Sigmoid colon (tissue), 7 donors: Measurements from ENCODE around the gene ABI3BP. TPM values are rescaled to one million over a fixed set of nuclear protein-coding genes. Genes with fewer than 3 reads are reported as not detected.

Experiments
- DNase-seq: peaks from one replicate; pipeline ENCODE4 v3.0.0-alpha.2; 2019
- H3K27ac ChIP-seq, 4 donors: fragments of 200-600 bp; sonication (generic); one replicate each; pipeline ENCODE4 v1.5.1; 2016 to 2019; ENCODE audit warnings: mild to moderate bottlenecking in 1 of 4
- H3K27me3 ChIP-seq, 3 donors: fragments of 200-600 bp; sonication (generic); one replicate each; pipeline ENCODE4 v1.5.1; 2019; ENCODE audit warnings: mild to moderate bottlenecking in 1 of 3
- H3K36me3 ChIP-seq, 4 donors: fragments of 200-600 bp; sonication (generic); one replicate each; pipeline ENCODE4 v1.5.1; 2016 to 2019
- H3K4me1 ChIP-seq, 4 donors: fragments of 200-600 bp; sonication (generic); one replicate each; pipeline ENCODE4 v1.5.1; 2017 to 2019
- H3K4me3 ChIP-seq, 4 donors: fragments of 200-600 bp; sonication (generic); one replicate each; pipeline ENCODE4 v1.5.1; 2017 to 2019; ENCODE audit warnings: mild to moderate bottlenecking in 2 of 4, moderate library complexity in 1 of 4
- H3K9me3 ChIP-seq, 4 donors: fragments of 200-600 bp in 3 of 4; sonication (generic) in 3 of 4; one replicate each; pipeline versions ENCODE4 v1.5.1 to v1.6.1; 2013 to 2019
- EP300 ChIP-seq, 4 donors: sonication (generic); formaldehyde crosslinking; IDR thresholded peaks; one replicate each; pipeline ENCODE4 v1.6.1; 2017; ENCODE audit warnings: antibody characterized with exemption in 4 of 4
- POLR2A ChIP-seq, 2 donors: fragments of 450-650 bp; IDR thresholded peaks; one replicate each; pipeline ENCODE4 v1.6.1; 2016; ENCODE audit warnings: antibody characterized with exemption in 2 of 2, mild to moderate bottlenecking in 2 of 2, moderate library complexity in 2 of 2
- POLR2AphosphoS5 ChIP-seq, 4 donors: sonication (generic); formaldehyde crosslinking; IDR thresholded peaks; one replicate each; pipeline ENCODE4 v1.6.1; 2017; ENCODE audit warnings: antibody characterized with exemption in 4 of 4
- WGBS, 2 donors: extraction: QIAGEN DNeasy Blood & Tissue Kit; methylation state at CpG; one replicate each; pipeline ENCODE4 v1.1.7; 2013; 5-methylcytosine and 5-hydroxymethylcytosine counted together
- intact Hi-C: fragments of 100-400 bp; cut with DNase I; formaldehyde crosslinking; loops from one replicate; pipeline ENCODE4 v1.15.1; 2023
- polyA plus RNA-seq, 3 donors: library from polyadenylated mRNA; stranded (reverse); fragments of 200-250 nt; gene quantifications; one replicate each; pipeline ENCODE4 v1.2.3, GENCODE V29; 2013
- total RNA-seq, 4 donors: library from RNA; depleted of rRNA; stranded (reverse); fragments of >200 nt; gene quantifications; one replicate each; pipeline ENCODE4 v1.1.0, GENCODE V29; 2016
- TF ChIP-seq, protein P1 (sequence below), 4 experiments: fragments of 450-650 bp in 3 of 4; fragments of 200-600 bp in 1 of 4; IDR thresholded peaks; one replicate each; pipeline ENCODE4 v1.5.1; 2016 to 2019; ENCODE audit warnings: antibody characterized with exemption in 4 of 4, mild to moderate bottlenecking in 3 of 4, moderate library complexity in 2 of 4
- donor health status: healthy with polysubstance abuse.
- donor health status: Bipolar disorder and iron deficiency.
- donor health status: healthy.

ABI3BP gene
- total and polyA plus RNA-seq, 7 donors, result 1.2 to 177 (median 30.4) TPM

DNA sequence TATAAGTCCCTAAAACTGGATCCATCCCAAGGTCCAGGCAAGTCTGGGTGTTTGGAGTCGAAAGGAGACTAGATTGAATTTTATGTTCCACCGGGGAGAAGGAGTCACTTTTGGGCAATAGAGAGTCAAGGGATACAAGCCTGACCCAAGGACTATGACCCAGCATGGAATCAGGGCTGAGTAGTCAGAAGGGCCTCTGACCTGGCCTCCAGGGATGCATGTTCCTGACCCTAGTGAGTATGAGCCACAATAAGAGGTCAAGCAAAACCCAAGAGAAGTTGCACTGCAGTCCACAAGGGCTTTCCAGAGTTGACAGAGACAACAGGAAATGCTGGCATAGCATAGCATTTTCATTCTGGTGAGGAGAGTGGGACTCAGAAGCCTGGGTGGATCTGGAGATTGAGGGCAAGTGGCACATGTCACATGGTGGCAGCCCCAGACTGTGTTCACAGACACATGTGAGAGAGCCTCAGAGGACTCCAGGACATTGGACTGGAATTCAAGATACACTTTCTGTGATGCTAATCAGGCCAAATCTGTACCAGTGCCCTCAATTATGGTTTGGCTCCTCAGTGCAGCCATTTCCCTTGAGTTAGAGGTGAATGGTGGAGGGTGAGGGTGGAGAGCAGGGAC is 217.0 kb downstream of the ABI3BP start:
- Histone ChIP-seq H3K27ac (no peak overlapping the region), H3K4me3 (no peak overlapping the region), H3K36me3 (peaks cover 0 to 38% (median 0%) of the 10 kb centered on the region in 4 donors), H3K27me3 (no peaks in the 10 kb centered on the region), H3K4me1 (no peaks in the 10 kb centered on the region), H3K9me3 (no peaks in the 10 kb centered on the region)
- WGBS, 2 donors, result 96 to 97% methylated on average over 2 of the region's 2 CpGs
- intact Hi-C loops, result no loop called here
- no peak for DNase-seq
- TF ChIP-seq, protein P1, sequence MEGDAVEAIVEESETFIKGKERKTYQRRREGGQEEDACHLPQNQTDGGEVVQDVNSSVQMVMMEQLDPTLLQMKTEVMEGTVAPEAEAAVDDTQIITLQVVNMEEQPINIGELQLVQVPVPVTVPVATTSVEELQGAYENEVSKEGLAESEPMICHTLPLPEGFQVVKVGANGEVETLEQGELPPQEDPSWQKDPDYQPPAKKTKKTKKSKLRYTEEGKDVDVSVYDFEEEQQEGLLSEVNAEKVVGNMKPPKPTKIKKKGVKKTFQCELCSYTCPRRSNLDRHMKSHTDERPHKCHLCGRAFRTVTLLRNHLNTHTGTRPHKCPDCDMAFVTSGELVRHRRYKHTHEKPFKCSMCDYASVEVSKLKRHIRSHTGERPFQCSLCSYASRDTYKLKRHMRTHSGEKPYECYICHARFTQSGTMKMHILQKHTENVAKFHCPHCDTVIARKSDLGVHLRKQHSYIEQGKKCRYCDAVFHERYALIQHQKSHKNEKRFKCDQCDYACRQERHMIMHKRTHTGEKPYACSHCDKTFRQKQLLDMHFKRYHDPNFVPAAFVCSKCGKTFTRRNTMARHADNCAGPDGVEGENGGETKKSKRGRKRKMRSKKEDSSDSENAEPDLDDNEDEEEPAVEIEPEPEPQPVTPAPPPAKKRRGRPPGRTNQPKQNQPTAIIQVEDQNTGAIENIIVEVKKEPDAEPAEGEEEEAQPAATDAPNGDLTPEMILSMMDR (IDR thresholded peaks at IDR 0.05), result no peak
- no peak for TF ChIP-seq EP300 (IDR thresholded peaks at IDR 0.05)
- no peak for TF ChIP-seq POLR2A (IDR thresholded peaks at IDR 0.05)
- TF ChIP-seq POLR2AphosphoS5 (IDR thresholded peaks at IDR 0.05), result no peak

DNA sequence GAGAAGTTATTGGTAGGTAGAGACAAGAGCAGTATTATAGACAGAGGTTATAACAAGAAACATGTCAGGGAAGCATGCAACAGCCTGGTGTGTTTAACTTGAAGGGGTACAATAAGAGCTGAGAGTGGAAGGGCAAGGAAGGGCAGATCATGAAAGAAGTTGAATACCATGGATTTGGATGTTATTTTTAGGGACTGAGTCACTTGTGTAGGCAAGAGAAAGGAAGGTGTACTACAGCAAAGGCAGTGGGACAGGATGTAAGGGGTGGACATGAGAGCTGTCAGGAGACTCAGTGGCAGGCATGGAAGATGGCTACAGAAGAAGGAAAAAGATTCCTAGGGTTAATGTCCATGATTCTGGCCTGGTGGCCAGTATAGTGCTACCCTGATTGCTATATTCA is 217.6 kb downstream of the ABI3BP start:
- Histone ChIP-seq H3K36me3 (peaks cover 0 to 42% (median 0%) of the 10 kb centered on the region in 4 donors), H3K4me3 (no peak overlapping the region), H3K27ac (no peak overlapping the region), H3K9me3 (no peaks in the 10 kb centered on the region), H3K4me1 (no peaks in the 10 kb centered on the region), H3K27me3 (no peaks in the 10 kb centered on the region)
- DNase-seq, result no peak
- intact Hi-C loops, result no loop called here
- TF ChIP-seq EP300 (IDR thresholded peaks at IDR 0.05) (no peak), POLR2AphosphoS5 (IDR thresholded peaks at IDR 0.05) (no peak), POLR2A (IDR thresholded peaks at IDR 0.05) (no peak)
- TF ChIP-seq, protein P1 (IDR thresholded peaks at IDR 0.05), result no peak

DNA sequence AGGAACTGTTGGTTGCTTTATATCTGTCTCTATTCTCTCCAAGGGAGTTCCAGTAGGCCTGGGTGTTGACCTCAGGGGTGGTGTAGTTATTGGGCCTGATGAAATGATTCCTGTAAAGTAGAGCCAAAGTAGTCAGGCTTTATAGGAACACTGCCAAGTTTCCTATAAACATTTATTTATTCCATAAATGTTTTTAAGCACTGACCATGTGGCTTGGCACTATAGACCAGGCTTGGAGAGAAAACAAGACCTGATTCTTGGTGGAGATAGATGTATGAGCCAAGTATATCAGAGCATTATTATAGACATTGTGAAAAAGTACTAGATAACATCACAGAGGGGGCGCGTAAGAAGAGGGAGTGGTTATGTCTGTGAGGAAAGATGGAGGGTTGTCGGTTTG is 218.0 kb downstream of the ABI3BP start:
- 84 to 95% methylated on average over 3 of the region's 3 CpGs for WGBS, 2 donors
- Histone ChIP-seq H3K36me3 (peaks cover 0 to 47% (median 0%) of the 10 kb centered on the region in 4 donors), H3K4me1 (no peaks in the 10 kb centered on the region), H3K27ac (no peak overlapping the region), H3K27me3 (no peaks in the 10 kb centered on the region), H3K4me3 (no peak overlapping the region), H3K9me3 (no peaks in the 10 kb centered on the region)
- no peak for TF ChIP-seq POLR2A (IDR thresholded peaks at IDR 0.05)
- TF ChIP-seq EP300 (IDR thresholded peaks at IDR 0.05), result no peak
- no peak for TF ChIP-seq POLR2AphosphoS5 (IDR thresholded peaks at IDR 0.05)
- TF ChIP-seq, protein P1 (IDR thresholded peaks at IDR 0.05), result no peak
- no peak for DNase-seq
- intact Hi-C loops, result no loop called here

DNA sequence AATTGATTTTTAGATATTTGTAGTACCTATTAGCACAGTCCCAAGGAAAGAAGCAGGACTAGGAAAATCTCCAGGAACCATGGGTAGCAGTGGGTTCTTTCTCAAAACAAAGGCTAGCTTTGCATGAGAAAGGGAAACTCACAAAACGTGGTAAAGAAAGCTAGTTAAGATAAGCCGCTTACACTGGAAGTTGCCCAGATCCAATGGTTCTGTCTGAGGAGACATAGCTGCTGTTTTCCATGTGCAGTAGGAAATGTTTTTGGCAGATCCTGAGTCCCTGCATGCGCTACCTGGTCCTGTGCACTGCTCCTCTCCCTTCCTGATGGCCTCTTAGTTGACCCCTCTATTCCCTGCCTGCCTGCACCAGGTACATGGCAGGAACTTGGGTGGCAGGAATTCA is 223.5 kb downstream of the ABI3BP start:
- H3K27ac ChIP-seq, result no peak overlapping the region
- peaks cover 0 to 33% (median 0%) of the 10 kb centered on the region in 4 donors for H3K36me3 ChIP-seq
- intact Hi-C loops, result no loop called here
- DNase-seq, result no peak
- no peaks in the 10 kb centered on the region for H3K4me1 ChIP-seq
- 85 to 87% methylated on average over 3 of the region's 3 CpGs for WGBS, 2 donors
- no peaks in the 10 kb centered on the region for H3K9me3 ChIP-seq
- H3K4me3 ChIP-seq, result no peak overlapping the region
- H3K27me3 ChIP-seq, result no peaks in the 10 kb centered on the region
- TF ChIP-seq POLR2AphosphoS5 (IDR thresholded peaks at IDR 0.05) (no peak), EP300 (IDR thresholded peaks at IDR 0.05) (no peak), POLR2A (IDR thresholded peaks at IDR 0.05) (no peak)
- TF ChIP-seq, protein P1 (IDR thresholded peaks at IDR 0.05), result no peak

DNA sequence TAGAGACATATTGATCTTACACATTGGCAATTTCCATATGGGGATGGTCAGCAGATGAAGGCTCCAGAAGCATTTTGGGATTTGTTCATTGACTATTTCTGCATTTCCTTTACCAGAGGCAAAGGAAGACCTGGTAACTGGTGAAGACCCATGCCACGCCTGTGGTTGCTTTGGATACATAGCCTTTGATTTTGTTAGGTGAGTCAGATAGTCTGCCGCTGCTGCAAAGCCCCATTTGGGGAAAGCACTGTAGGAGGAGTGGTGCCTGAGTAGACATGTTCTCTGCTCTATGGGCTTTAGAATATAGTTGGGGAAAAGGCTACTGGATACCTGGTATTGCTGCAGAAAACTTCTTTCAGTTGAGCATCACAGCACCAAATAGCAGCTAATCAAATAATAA is 227.2 kb downstream of the ABI3BP start:
- H3K4me1 ChIP-seq, result no peaks in the 10 kb centered on the region
- WGBS, 2 donors, result 88 to 89% methylated on average over 2 of the region's 2 CpGs
- peaks cover 0 to 21% (median 0%) of the 10 kb centered on the region in 4 donors for H3K36me3 ChIP-seq
- no peaks in the 10 kb centered on the region for H3K27me3 ChIP-seq
- H3K9me3 ChIP-seq, result no peaks in the 10 kb centered on the region
- intact Hi-C loops, result no loop called here
- no peak overlapping the region for H3K4me3 ChIP-seq
- no peak for DNase-seq
- no peak for TF ChIP-seq POLR2A (IDR thresholded peaks at IDR 0.05)
- TF ChIP-seq POLR2AphosphoS5 (IDR thresholded peaks at IDR 0.05), result no peak
- TF ChIP-seq, protein P1 (IDR thresholded peaks at IDR 0.05), result no peak
- TF ChIP-seq EP300 (IDR thresholded peaks at IDR 0.05), result no peak
- no peak overlapping the region for H3K27ac ChIP-seq
